Cardiac fibroblast (primary cell): ENCODE measurements around the gene AKNAD1.

ENCODE experiments used
- DNase-seq, 2 donors: peaks; one replicate each; pipeline versions ENCODE4 v3.0.0 to v3.0.0-alpha.2; 2010; ENCODE audit warnings: low read depth in 2 of 2
- H3K4me3 ChIP-seq, 2 donors: replicated peaks in 1 of 2; 1 replicate in 1 of 2; 2 replicates in 1 of 2; pipeline ENCODE4 v1.5.1; 2011; ENCODE audit warnings: low read depth in 2 of 2, low read length in 2 of 2, mild to moderate bottlenecking in 2 of 2, moderate library complexity in 1 of 2
- CTCF ChIP-seq: IDR thresholded peaks from one replicate; pipeline ENCODE4 v1.5.1; 2011; ENCODE audit warnings: low read depth, mild to moderate bottlenecking, low read length, inconsistent platforms

Gene AKNAD1

DNA sequence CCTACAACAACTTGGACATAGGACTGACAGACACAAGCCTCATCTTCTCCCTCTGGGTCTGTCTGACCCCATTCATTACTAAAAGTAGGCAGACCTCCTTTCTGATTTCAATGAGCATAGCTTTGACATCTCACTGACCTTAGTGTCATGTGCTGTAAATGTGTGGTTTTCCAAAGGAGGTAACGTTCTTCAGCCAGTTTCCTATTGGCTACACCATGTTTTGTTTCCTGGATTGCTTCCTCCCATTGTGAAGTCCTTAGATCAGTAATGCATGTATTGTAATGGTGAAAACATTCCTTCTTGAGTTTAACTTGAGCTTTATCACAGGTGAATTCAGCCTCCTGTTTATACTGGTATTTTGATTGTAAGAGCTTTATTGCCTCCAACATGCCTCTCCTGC, 89.8 kb downstream of the AKNAD1 start:
- no peak overlapping the region for H3K4me3 ChIP-seq
- DNase-seq = no peak
- TF ChIP-seq CTCF = no peak
